ENCODE data around the gene FBXL22. TPM values are rescaled to one million over a fixed set of nuclear protein-coding genes. Genes with fewer than 3 reads are reported as not detected.

Gene FBXL22
- total RNA-seq, 1 donor from 2014 or later = 0.71 TPM

- intact Hi-C loops (cut with micrococcal nuclease) = no loop called here
- DNase-seq (ENCODE audit: low spot score) = no peak
- no peak overlapping the region for H3K4me3 Mint-ChIP-seq (ENCODE audit: low read depth)
- peaks cover 61% of the 10 kb centered on the region for H3K36me3 Mint-ChIP-seq (ENCODE audit: low read depth)
- H3K27me3 Mint-ChIP-seq (ENCODE audit: low read depth) = no peaks in the 10 kb centered on the region
- H3K27ac Mint-ChIP-seq = peak overlapping the region; percentile 9
- H3K9me3 Mint-ChIP-seq = no peaks in the 10 kb centered on the region
- H3K4me1 Mint-ChIP-seq (ENCODE audit: low read depth) = peaks cover 6% of the 10 kb centered on the region
Measured at GRCh38 chr15:63573533-63573932, 23.7 kb upstream of the FBXL22 start.

- peaks cover 6% of the 10 kb centered on the region for H3K4me1 Mint-ChIP-seq (ENCODE audit: low read depth)
- H3K4me3 Mint-ChIP-seq (ENCODE audit: low read depth) = no peak overlapping the region
- no peak for DNase-seq (ENCODE audit: low spot score)
- peaks cover 52% of the 10 kb centered on the region for H3K36me3 Mint-ChIP-seq (ENCODE audit: low read depth)
- H3K27me3 Mint-ChIP-seq (ENCODE audit: low read depth) = no peaks in the 10 kb centered on the region
- H3K9me3 Mint-ChIP-seq = no peaks in the 10 kb centered on the region
- intact Hi-C loops (cut with micrococcal nuclease) = no loop called here
- H3K27ac Mint-ChIP-seq = no peak overlapping the region
Measured at GRCh38 chr15:63575312-63575711, 21.9 kb upstream of the FBXL22 start.

GRCh38 chr15:63576441-63576840 lies 20.7 kb upstream of the FBXL22 start:
- H3K27ac Mint-ChIP-seq = no peak overlapping the region
- H3K4me1 Mint-ChIP-seq (ENCODE audit: low read depth) = peaks cover 6% of the 10 kb centered on the region
- H3K9me3 Mint-ChIP-seq = no peaks in the 10 kb centered on the region
- no peaks in the 10 kb centered on the region for H3K27me3 Mint-ChIP-seq (ENCODE audit: low read depth)
- peaks cover 48% of the 10 kb centered on the region for H3K36me3 Mint-ChIP-seq (ENCODE audit: low read depth)
- intact Hi-C loops (cut with micrococcal nuclease) = no loop called here
- no peak overlapping the region for H3K4me3 Mint-ChIP-seq (ENCODE audit: low read depth)
- DNase-seq (ENCODE audit: low spot score) = no peak

- intact Hi-C loops (cut with micrococcal nuclease) = no loop called here
- peak overlapping the region; percentile 38 for H3K27ac Mint-ChIP-seq
- no peak overlapping the region for H3K4me3 Mint-ChIP-seq (ENCODE audit: low read depth)
- peaks cover 55% of the 10 kb centered on the region for H3K36me3 Mint-ChIP-seq (ENCODE audit: low read depth)
- H3K4me1 Mint-ChIP-seq (ENCODE audit: low read depth) = peaks cover 3% of the 10 kb centered on the region
- H3K27me3 Mint-ChIP-seq (ENCODE audit: low read depth) = no peaks in the 10 kb centered on the region
- DNase-seq (ENCODE audit: low spot score) = no peak
- peaks cover 8% of the 10 kb centered on the region for H3K9me3 Mint-ChIP-seq
Measured at GRCh38 chr15:63582179-63582578, 15.0 kb upstream of the FBXL22 start.

GRCh38 chr15:63582718-63583426 lies 14.3 kb upstream of the FBXL22 start:
- Mint-ChIP-seq H3K27me3 (ENCODE audit: low read depth) (no peaks in the 10 kb centered on the region), H3K36me3 (ENCODE audit: low read depth) (peaks cover 55% of the 10 kb centered on the region), H3K9me3 (peaks cover 8% of the 10 kb centered on the region), H3K4me3 (ENCODE audit: low read depth) (no peak overlapping the region), H3K4me1 (ENCODE audit: low read depth) (peaks cover 3% of the 10 kb centered on the region), H3K27ac (peak overlapping the region; percentile 38)
- no peak for DNase-seq (ENCODE audit: low spot score)
- intact Hi-C loops (cut with micrococcal nuclease) = no loop called here

GRCh38 chr15:63586790-63587189 lies 10.4 kb upstream of the FBXL22 start:
- no peak overlapping the region for H3K27ac Mint-ChIP-seq
- peaks cover 8% of the 10 kb centered on the region for H3K9me3 Mint-ChIP-seq
- H3K4me1 Mint-ChIP-seq (ENCODE audit: low read depth) = peaks cover 6% of the 10 kb centered on the region
- intact Hi-C loops (cut with micrococcal nuclease) = no loop called here
- DNase-seq (ENCODE audit: low spot score) = no peak
- no peaks in the 10 kb centered on the region for H3K27me3 Mint-ChIP-seq (ENCODE audit: low read depth)
- peaks cover 80% of the 10 kb centered on the region for H3K36me3 Mint-ChIP-seq (ENCODE audit: low read depth)
- H3K4me3 Mint-ChIP-seq (ENCODE audit: low read depth) = no peak overlapping the region

GRCh38 chr15:63587527-63587926 lies 9.7 kb upstream of the FBXL22 start:
- DNase-seq (ENCODE audit: low spot score) = no peak
- peaks cover 78% of the 10 kb centered on the region for H3K36me3 Mint-ChIP-seq (ENCODE audit: low read depth)
- peaks cover 6% of the 10 kb centered on the region for H3K4me1 Mint-ChIP-seq (ENCODE audit: low read depth)
- H3K4me3 Mint-ChIP-seq (ENCODE audit: low read depth) = no peak overlapping the region
- intact Hi-C loops (cut with micrococcal nuclease) = no loop called here
- no peak overlapping the region for H3K27ac Mint-ChIP-seq
- H3K9me3 Mint-ChIP-seq = peaks cover 8% of the 10 kb centered on the region
- H3K27me3 Mint-ChIP-seq (ENCODE audit: low read depth) = no peaks in the 10 kb centered on the region

- intact Hi-C loops (cut with micrococcal nuclease) = no loop called here
- peaks cover 79% of the 10 kb centered on the region for H3K36me3 Mint-ChIP-seq (ENCODE audit: low read depth)
- peaks cover 8% of the 10 kb centered on the region for H3K9me3 Mint-ChIP-seq
- peak overlapping the region; percentile 17 for H3K27ac Mint-ChIP-seq
- H3K27me3 Mint-ChIP-seq (ENCODE audit: low read depth) = no peaks in the 10 kb centered on the region
- DNase-seq (ENCODE audit: low spot score) = no peak
- H3K4me1 Mint-ChIP-seq (ENCODE audit: low read depth) = peaks cover 16% of the 10 kb centered on the region
- no peak overlapping the region for H3K4me3 Mint-ChIP-seq (ENCODE audit: low read depth)
Measured at GRCh38 chr15:63588826-63589225, 8.4 kb upstream of the FBXL22 start.

- Mint-ChIP-seq H3K4me3 (ENCODE audit: low read depth) (no peak overlapping the region), H3K27ac (peak overlapping the region; percentile 54), H3K9me3 (no peaks in the 10 kb centered on the region), H3K4me1 (ENCODE audit: low read depth) (peaks cover 47% of the 10 kb centered on the region), H3K36me3 (ENCODE audit: low read depth) (peaks cover 54% of the 10 kb centered on the region), H3K27me3 (ENCODE audit: low read depth) (no peaks in the 10 kb centered on the region)
- no peak for DNase-seq (ENCODE audit: low spot score)
- intact Hi-C loops (cut with micrococcal nuclease) = no loop called here
Measured at GRCh38 chr15:63593705-63594671, 3.2 kb upstream of the FBXL22 start.

GRCh38 chr15:63595065-63595464 lies 2.1 kb upstream of the FBXL22 start:
- peaks cover 43% of the 10 kb centered on the region for H3K36me3 Mint-ChIP-seq (ENCODE audit: low read depth)
- no peaks in the 10 kb centered on the region for H3K9me3 Mint-ChIP-seq
- H3K4me1 Mint-ChIP-seq (ENCODE audit: low read depth) = peaks cover 52% of the 10 kb centered on the region
- DNase-seq (ENCODE audit: low spot score) = no peak
- no peak overlapping the region for H3K27ac Mint-ChIP-seq
- intact Hi-C loops (cut with micrococcal nuclease) = no loop called here
- H3K27me3 Mint-ChIP-seq (ENCODE audit: low read depth) = no peaks in the 10 kb centered on the region
- no peak overlapping the region for H3K4me3 Mint-ChIP-seq (ENCODE audit: low read depth)

- Mint-ChIP-seq H3K27me3 (ENCODE audit: low read depth) (no peaks in the 10 kb centered on the region), H3K4me3 (ENCODE audit: low read depth) (no peak overlapping the region), H3K4me1 (ENCODE audit: low read depth) (peaks cover 53% of the 10 kb centered on the region), H3K27ac (no peak overlapping the region), H3K9me3 (no peaks in the 10 kb centered on the region), H3K36me3 (ENCODE audit: low read depth) (peaks cover 39% of the 10 kb centered on the region)
- DNase-seq (ENCODE audit: low spot score) = no peak
- intact Hi-C loops (cut with micrococcal nuclease) = no loop called here
Measured at GRCh38 chr15:63595688-63596087, 1.5 kb upstream of the FBXL22 start.

- H3K27me3 Mint-ChIP-seq (ENCODE audit: low read depth) = no peaks in the 10 kb centered on the region
- intact Hi-C loops (cut with micrococcal nuclease) = no loop called here
- no peak overlapping the region for H3K27ac Mint-ChIP-seq
- peaks cover 53% of the 10 kb centered on the region for H3K4me1 Mint-ChIP-seq (ENCODE audit: low read depth)
- H3K9me3 Mint-ChIP-seq = no peaks in the 10 kb centered on the region
- H3K36me3 Mint-ChIP-seq (ENCODE audit: low read depth) = peaks cover 30% of the 10 kb centered on the region
- no peak overlapping the region for H3K4me3 Mint-ChIP-seq (ENCODE audit: low read depth)
- no peak for DNase-seq (ENCODE audit: low spot score)
Measured at GRCh38 chr15:63596676-63597037, 530 bp upstream of the FBXL22 start.

- Mint-ChIP-seq H3K4me1 (ENCODE audit: low read depth) (peaks cover 56% of the 10 kb centered on the region), H3K27me3 (ENCODE audit: low read depth) (no peaks in the 10 kb centered on the region), H3K9me3 (no peaks in the 10 kb centered on the region), H3K27ac (no peak overlapping the region), H3K36me3 (ENCODE audit: low read depth) (peaks cover 26% of the 10 kb centered on the region), H3K4me3 (ENCODE audit: low read depth) (no peak overlapping the region)
- intact Hi-C loops (cut with micrococcal nuclease) = loop anchor here (2.0 kb wide), 1 partner anchor 131 kb away; no protein-coding TSS in a partner anchor
- no peak for DNase-seq (ENCODE audit: low spot score)
Measured at GRCh38 chr15:63597821-63598220, 634 bp downstream of the FBXL22 start.

Data from activated T-helper 2 cell treated with anti-CD3 and anti-CD28 coated beads, Interferon-gamma antibody, Interleukin-2, Interleukin-4, amounts not matched to agents 10 μg/mL and 5 μg/mL and 100 μg/mL, durations not matched to agents 14 hours and 24 hours and 36 hours (primary cell).